CD4-positive, alpha-beta memory T cell (primary cell): ENCODE measurements around the gene C19orf67. TPM values are rescaled to one million over a fixed set of nuclear protein-coding genes. Genes with fewer than 3 reads are reported as not detected.
"Not testable (repeated sequence)": the region's sequence is repeated elsewhere in the genome, so short reads cannot be mapped to it uniquely, and the experiment has no call there.

Source experiments
- CTCF ChIA-PET: fragments of 350-600 bp; sonication (Branson Sonifier 250); formaldehyde crosslinking; loops from one replicate; lab custom pipeline; 2021; ENCODE audit warnings: inconsistent platforms; ENCODE audit not compliant: partially characterized antibody; lab: Charles Lee
- POLR2A ChIA-PET: fragments of 350-600 bp; sonication (Branson Sonifier 250); formaldehyde crosslinking; loops from one replicate; lab custom pipeline; 2021; ENCODE audit not compliant: partially characterized antibody; lab: Charles Lee
- DNase-seq, 5 donors: peaks; one replicate each; pipeline versions ENCODE4 v3.0.0 to v3.0.0-alpha.2; 2020 to 2022; ENCODE audit warnings: mixed read lengths in 1 of 5
- H3K27ac ChIP-seq: one replicate; pipeline ENCODE4 v1.7.0; 2013; ENCODE audit warnings: low read depth, low read length
- H3K27me3 ChIP-seq: 2 replicates; pipeline ENCODE4 v1.7.0; 2013; ENCODE audit warnings: mild to moderate bottlenecking, low read length, moderate library complexity; ENCODE audit not compliant: insufficient read depth
- H3K36me3 ChIP-seq: 2 replicates; pipeline ENCODE4 v1.7.0; 2013; ENCODE audit warnings: mild to moderate bottlenecking, low read length, moderate library complexity; ENCODE audit not compliant: insufficient read depth
- H3K4me1 ChIP-seq: 2 replicates; pipeline ENCODE4 v1.7.0; 2013; ENCODE audit warnings: mild to moderate bottlenecking, low read length, moderate library complexity; ENCODE audit not compliant: insufficient read depth
- H3K4me3 ChIP-seq, 2 donors: one replicate each; pipeline ENCODE4 v1.7.0; 2013; ENCODE audit warnings: low read length in 2 of 2, mild to moderate bottlenecking in 1 of 2
- H3K9me3 ChIP-seq, 2 donors: one replicate each; pipeline ENCODE4 v1.7.0; 2013; ENCODE audit warnings: low read length in 2 of 2, control low read depth in 1 of 2; ENCODE audit not compliant: control insufficient read depth in 1 of 2
- H3K27ac Mint-ChIP-seq, 7 donors: one replicate each; pipeline ENCODE4 v1.8.0; 2020 to 2021; ENCODE audit warnings: mixed read lengths in 7 of 7, mild to moderate bottlenecking in 6 of 7, inconsistent platforms in 3 of 7, moderate library complexity in 3 of 7
- H3K27me3 Mint-ChIP-seq, 2 donors: one replicate each; pipeline ENCODE4 v1.8.0; 2020 to 2021; ENCODE audit warnings: mixed read lengths in 2 of 2
- H3K36me3 Mint-ChIP-seq, 2 donors: one replicate each; pipeline ENCODE4 v1.8.0; 2020 to 2021; ENCODE audit warnings: mixed read lengths in 2 of 2, inconsistent platforms in 1 of 2, mild to moderate bottlenecking in 1 of 2
- H3K4me1 Mint-ChIP-seq, 4 donors: one replicate each; pipeline ENCODE4 v1.8.0; 2020 to 2021; ENCODE audit warnings: mixed read lengths in 4 of 4, mild to moderate bottlenecking in 1 of 4
- H3K4me3 Mint-ChIP-seq, 8 donors: one replicate each; pipeline ENCODE4 v1.8.0; 2020 to 2021; ENCODE audit warnings: mixed read lengths in 8 of 8, mild to moderate bottlenecking in 7 of 8, moderate library complexity in 6 of 8, inconsistent platforms in 3 of 8
- H3K9me3 Mint-ChIP-seq, 8 donors: one replicate each; pipeline ENCODE4 v1.8.0; 2020 to 2021; ENCODE audit warnings: mixed read lengths in 8 of 8, mild to moderate bottlenecking in 5 of 8, inconsistent platforms in 3 of 8, moderate library complexity in 1 of 8
- intact Hi-C: fragments of 100-400 bp; cut with micrococcal nuclease; formaldehyde crosslinking; loops from one replicate; pipeline ENCODE4 v1.15.1; 2023
- polyA plus RNA-seq, 2 donors: library from polyadenylated mRNA; unstranded; fragments of 300-500 nt; fragmentation: Illumina TruSeq; gene quantifications; one replicate each; pipeline ENCODE4 v1.2.3, GENCODE V29; 2021
- total RNA-seq, 2 experiments: library from RNA; stranded (reverse); gene quantifications; one replicate each; pipeline ENCODE4 v1.2.3, GENCODE V29; 2021

The C19orf67 gene
- total and polyA plus RNA-seq, 4 experiments from 2014 or later, result 0.55 TPM; not detected in 3

- Histone ChIP-seq H3K36me3 (peaks cover 39% of the 10 kb centered on the region), H3K4me1 (peaks cover 18% of the 10 kb centered on the region), H3K9me3 (no peaks in the 10 kb centered on the region), H3K27ac (no peak overlapping the region), H3K4me3 (no peak overlapping the region), H3K27me3 (no peaks in the 10 kb centered on the region)
- peak overlapping the region in 4 of 7 donors; percentile 23 to 69 (median 60) for H3K27ac Mint-ChIP-seq
- H3K4me1 Mint-ChIP-seq, result peaks cover 10 to 39% (median 18%) of the 10 kb centered on the region in 4 donors
- DNase-seq, result no peak
- no peaks in the 10 kb centered on the region for H3K27me3 Mint-ChIP-seq
- ChIA-PET CTCF (interaction anchor here (1.2 kb wide), 1 partner anchor 9 kb away, joined by 4 read pairs; no protein-coding TSS in a partner anchor), POLR2A (no interaction called here)
- intact Hi-C loops, result no loop called here
- peak overlapping the region in 1 of 8 donors; percentile 59 for H3K4me3 Mint-ChIP-seq
- peaks cover 19 to 57% of the 10 kb centered on the region in 2 donors for H3K36me3 Mint-ChIP-seq
- peaks cover 0 to 1% (median 0%) of the 10 kb centered on the region in 8 donors for H3K9me3 Mint-ChIP-seq
Observed at GRCh38 chr19:14039181-14039580, 46.4 kb downstream of the C19orf67 start.

- Mint-ChIP-seq H3K27ac (peak overlapping the region in 1 of 7 donors; percentile 46), H3K4me3 (no peak overlapping the region), H3K4me1 (peaks cover 21 to 45% (median 31%) of the 10 kb centered on the region in 4 donors), H3K36me3 (peaks cover 12 to 52% of the 10 kb centered on the region in 2 donors), H3K9me3 (peaks cover 0 to 1% (median 0%) of the 10 kb centered on the region in 8 donors), H3K27me3 (no peaks in the 10 kb centered on the region)
- no peak for DNase-seq
- H3K4me3 ChIP-seq, result no peak overlapping the region
- H3K27me3 ChIP-seq, result no peaks in the 10 kb centered on the region
- no peak overlapping the region for H3K27ac ChIP-seq
- peaks cover 19% of the 10 kb centered on the region for H3K36me3 ChIP-seq
- intact Hi-C loops, result no loop called here
- ChIA-PET POLR2A (interaction anchor here (0.7 kb wide), 1 partner anchor 94 kb away, joined by 3 read pairs; no protein-coding TSS in a partner anchor), CTCF (interaction anchor here (1.0 to 2.8 kb wide), 4 partner anchors 13 to 155 kb away, joined by 3 to 17 read pairs (median 4); no protein-coding TSS in a partner anchor)
- H3K9me3 ChIP-seq, result no peaks in the 10 kb centered on the region
- peaks cover 23% of the 10 kb centered on the region for H3K4me1 ChIP-seq
Observed at GRCh38 chr19:14035706-14036105, 49.9 kb downstream of the C19orf67 start.

GRCh38 chr19:14035159-14035558, 50.4 kb downstream of the C19orf67 start:
- Histone ChIP-seq H3K4me1 (peaks cover 29% of the 10 kb centered on the region), H3K36me3 (peaks cover 16% of the 10 kb centered on the region)
- H3K27ac ChIP-seq, intact Hi-C loops, H3K27me3 ChIP-seq, DNase-seq, H3K27me3 Mint-ChIP-seq, H3K9me3 ChIP-seq, H3K4me3 ChIP-seq, H3K9me3 Mint-ChIP-seq: not testable (repeated sequence)
- CTCF ChIA-PET, result interaction anchor here (0.6 to 2.8 kb wide), 5 partner anchors 12 to 155 kb away, joined by 3 to 17 read pairs (median 4); no protein-coding TSS in a partner anchor
- H3K4me1 Mint-ChIP-seq, result peaks cover 22 to 49% (median 35%) of the 10 kb centered on the region in 4 donors
- H3K4me3 Mint-ChIP-seq, result peak overlapping the region in 4 of 8 donors; percentile 8 to 35 (median 20)
- POLR2A ChIA-PET, result interaction anchor here (0.7 to 6.4 kb wide), 2 partner anchors 50 to 94 kb away, joined by 3 to 117 read pairs; no protein-coding TSS in a partner anchor
- peak overlapping the region in 2 of 7 donors; percentile 19 to 51 for H3K27ac Mint-ChIP-seq
- H3K36me3 Mint-ChIP-seq, result peaks cover 12 to 49% of the 10 kb centered on the region in 2 donors

- Histone ChIP-seq H3K4me3 (no peak overlapping the region), H3K27me3 (no peaks in the 10 kb centered on the region), H3K36me3 (peaks cover 4% of the 10 kb centered on the region), H3K27ac (no peak overlapping the region), H3K9me3 (no peaks in the 10 kb centered on the region), H3K4me1 (peaks cover 30% of the 10 kb centered on the region)
- no peak for DNase-seq
- Mint-ChIP-seq H3K9me3 (peaks cover 0 to 1% (median 0%) of the 10 kb centered on the region in 8 donors), H3K27me3 (no peaks in the 10 kb centered on the region), H3K4me1 (peaks cover 24 to 53% (median 38%) of the 10 kb centered on the region in 4 donors), H3K4me3 (peak overlapping the region; percentile 46 to 74 (median 63)), H3K27ac (peak overlapping the region; percentile 38 to 89 (median 77)), H3K36me3 (peaks cover 9 to 38% of the 10 kb centered on the region in 2 donors)
- CTCF ChIA-PET, result interaction anchor here (1.4 to 1.8 kb wide), 3 partner anchors 9 to 153 kb away, joined by 4 to 5 read pairs (median 4); no protein-coding TSS in a partner anchor
- intact Hi-C loops, result loop anchor here (2.0 kb wide), 2 partner anchors 39 to 131 kb away; partner anchors contain the start of gene MISP3
- POLR2A ChIA-PET, result interaction anchor here (0.8 to 8.0 kb wide), 3 partner anchors 23 to 49 kb away, joined by 3 to 225 read pairs (median 117); partner anchors contain the start of gene RFX1
Observed at GRCh38 chr19:14033946-14034345, 51.6 kb downstream of the C19orf67 start.

GRCh38 chr19:14031719-14032480, 53.7 kb downstream of the C19orf67 start, which contains the start of gene IL27RA:
IL27RA (plus strand) TSS chr19:14031762; CDS start chr19:14031873, 111 bp downstream.
- H3K4me3 Mint-ChIP-seq, result peak within 1 kb of the TSS; percentile 89 to 97 (median 94)
- intact Hi-C loops, result loop anchor here (1.0 to 2.0 kb wide), 5 partner anchors 26 to 152 kb away; partner anchors contain the start of genes MISP3 and RFX1
- H3K27me3 Mint-ChIP-seq, result no peaks in the 10 kb centered on the region
- no peaks in the 10 kb centered on the region for H3K27me3 ChIP-seq
- H3K4me3 ChIP-seq, result peak within 1 kb of the TSS; percentile 70 to 97
- peak within 1 kb of the TSS; percentile 93 to 99 (median 98) for H3K27ac Mint-ChIP-seq
- ChIA-PET CTCF (interaction anchor here (0.6 to 3.6 kb wide), 20 partner anchors 8 to 152 kb away, joined by 3 to 15 read pairs (median 4); partner anchors contain the start of genes DCAF15 and MISP3), POLR2A (interaction anchor here (0.5 to 8.0 kb wide), 59 partner anchors 9 to 1087 kb away, joined by 3 to 225 read pairs (median 5); partner anchors contain the start of genes ASF1B, BRME1, C19orf53 and CC2D1A)
- H3K9me3 ChIP-seq, result no peaks in the 10 kb centered on the region
- H3K36me3 ChIP-seq, result no peaks in the 10 kb centered on the region
- peaks cover 0 to 2% (median 0%) of the 10 kb centered on the region in 8 donors for H3K9me3 Mint-ChIP-seq
- peak within 1 kb of the TSS; percentile 96 for H3K27ac ChIP-seq
- peaks cover 9 to 22% of the 10 kb centered on the region in 2 donors for H3K36me3 Mint-ChIP-seq
- peaks cover 30% of the 10 kb centered on the region for H3K4me1 ChIP-seq
- peaks cover 23 to 56% (median 37%) of the 10 kb centered on the region in 4 donors for H3K4me1 Mint-ChIP-seq
- peak; percentile 84 to 88 (median 87) for DNase-seq
